Right cardiac atrium (tissue), 5 donors: ENCODE results near the gene DPH7. TPM values are rescaled to one million over a fixed set of nuclear protein-coding genes. Genes with fewer than 3 reads are reported as not detected.
"Not testable (repeated sequence)": the region's sequence is repeated elsewhere in the genome, so short reads cannot be mapped to it uniquely, and the experiment has no call there.

ENCODE experiments used
- ATAC-seq, 2 donors: fragments of 200-7000 bp; cut with Tn5 transposase; one replicate each; pipeline versions ENCODE4 v1.8.0 to v1.9.1; 2020; ENCODE audit warnings: moderate library complexity in 2 of 2, mild to moderate bottlenecking in 1 of 2
- DNase-seq, 3 donors: peaks; one replicate each; pipeline ENCODE4 v3.0.0-alpha.2; 2020
- H3K27ac ChIP-seq: one replicate; pipeline ENCODE4 v1.5.1; 2013; ENCODE audit warnings: mild to moderate bottlenecking, low read length, control low read depth, moderate library complexity
- H3K27me3 ChIP-seq: one replicate; pipeline ENCODE4 v1.6.1; 2013; ENCODE audit not compliant: control insufficient read depth, insufficient read depth
- H3K4me1 ChIP-seq: one replicate; pipeline ENCODE4 v1.6.1; 2013; ENCODE audit warnings: low read length; ENCODE audit not compliant: control insufficient read depth, insufficient read depth
- H3K4me3 ChIP-seq: one replicate; pipeline ENCODE4 v1.5.1; 2013; ENCODE audit warnings: low read length, control low read depth
- H3K9me3 ChIP-seq: one replicate; pipeline ENCODE4 v1.6.1; 2013; ENCODE audit warnings: low read length; ENCODE audit not compliant: control insufficient read depth
- WGBS: extraction: QIAGEN DNeasy Blood & Tissue Kit; methylation state at CpG from one replicate; pipeline ENCODE4 v1.1.7; 2013; 5-methylcytosine and 5-hydroxymethylcytosine counted together
- intact Hi-C, 4 donors: fragments of 100-400 bp; cut with DNase I; formaldehyde crosslinking; loops; one replicate each; pipeline versions ENCODE4 v1.11.0 to v1.14.0; 2022 to 2023
- polyA plus RNA-seq: library from polyadenylated mRNA; stranded (reverse); fragments of 200-250 nt; gene quantifications from one replicate; pipeline ENCODE4 v1.2.3, GENCODE V29; 2013
- total RNA-seq, 4 donors: library from RNA; stranded (reverse); fragmentation: NEBNext Ultra II Directional; extraction: Animal tissue kit (Norgen Biotek cat#: 25700); gene quantifications; one replicate each; pipeline ENCODE4 v1.2.1, GENCODE V29; 2021
- donor health status: healthy with polysubstance abuse.
- donor health status: DM: no; HTN: yes; CAD: no.
- donor health status: DM: no; HTN: no; CAD: no.
- donor health status: DM: no; HTN: yes; CAD: no; lungs with severe emphysema.
- donor health status: DM: yes; HTN: yes; CAD: no.

Gene DPH7
- total and polyA plus RNA-seq, 5 donors, result 17.8 to 28.1 (median 20.5) TPM

GRCh38 chr9:137544176-137544760, 34.5 kb downstream of the DPH7 start:
- Histone ChIP-seq H3K4me3 (no peak overlapping the region), H3K27ac (no peak overlapping the region), H3K27me3 (no peaks in the 10 kb centered on the region), H3K9me3 (no peaks in the 10 kb centered on the region), H3K4me1 (no peaks in the 10 kb centered on the region)
- ATAC-seq, result peak in 1 of 2 donors; percentile 11
- no peak for DNase-seq
- intact Hi-C loops, result no loop called here
- WGBS, result 79% methylated on average over 12 of the region's 12 CpGs

DNA sequence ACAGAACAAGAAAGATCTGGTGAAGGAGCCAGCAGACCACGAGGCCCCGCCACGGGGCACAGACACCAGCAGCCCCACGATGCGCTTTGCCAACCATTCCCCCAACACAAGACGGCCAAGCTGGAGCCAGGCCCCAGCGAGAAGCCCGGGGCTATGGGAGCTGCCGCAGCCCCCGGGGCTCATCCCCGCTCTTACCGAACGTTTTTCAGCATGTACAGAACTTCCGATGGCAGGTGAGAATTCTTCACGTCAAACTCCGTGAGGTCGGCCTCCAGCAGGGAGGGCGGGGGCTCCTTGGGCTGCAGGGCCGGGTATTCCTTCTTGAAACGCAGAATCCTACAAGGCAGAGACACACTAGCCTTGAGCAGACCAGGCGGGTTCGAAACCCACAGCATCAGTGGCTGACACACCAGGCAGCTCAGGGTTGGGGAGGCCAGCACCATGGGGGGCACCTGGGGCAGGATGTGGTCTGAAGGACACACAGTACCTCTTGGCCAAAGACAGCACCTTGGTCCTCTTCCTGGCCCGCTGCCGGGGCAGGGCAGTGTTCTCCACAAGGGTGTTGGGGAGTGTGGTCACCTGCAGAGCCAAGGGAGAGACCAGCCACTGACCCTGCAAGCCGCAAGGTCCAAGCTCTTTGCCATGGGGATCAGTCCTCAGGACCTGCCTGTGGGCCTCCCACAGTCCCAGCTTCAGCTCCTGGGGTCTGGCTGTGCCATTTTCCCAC, 35.3 kb downstream of the DPH7 start:
- DNase-seq (peak in 1 of 3 donors; percentile 61), ATAC-seq (no peak)
- intact Hi-C loops, result no loop called here
- H3K9me3 ChIP-seq, result no peaks in the 10 kb centered on the region
- no peak overlapping the region for H3K4me3 ChIP-seq
- H3K27ac ChIP-seq, result no peak overlapping the region
- WGBS, result 91% methylated on average over 25 of the region's 25 CpGs
- no peaks in the 10 kb centered on the region for H3K27me3 ChIP-seq
- H3K4me1 ChIP-seq, result no peaks in the 10 kb centered on the region

GRCh38 chr9:137542486-137542885, 36.2 kb downstream of the DPH7 start:
- H3K4me1 ChIP-seq, result no peaks in the 10 kb centered on the region
- WGBS, result 90% methylated on average over 20 of the region's 20 CpGs
- H3K27me3 ChIP-seq, result no peaks in the 10 kb centered on the region
- DNase-seq (no peak), ATAC-seq (no peak)
- no peak overlapping the region for H3K27ac ChIP-seq
- H3K9me3 ChIP-seq, result no peaks in the 10 kb centered on the region
- no peak overlapping the region for H3K4me3 ChIP-seq
- intact Hi-C loops, result no loop called here

GRCh38 chr9:137540536-137540935, 38.2 kb downstream of the DPH7 start:
- H3K9me3 ChIP-seq, result no peaks in the 10 kb centered on the region
- intact Hi-C loops, result no loop called here
- ATAC-seq, result no peak
- H3K4me3 ChIP-seq, result no peak overlapping the region
- 92% methylated on average over 18 of the region's 18 CpGs for WGBS
- no peaks in the 10 kb centered on the region for H3K27me3 ChIP-seq
- no peak for DNase-seq
- no peaks in the 10 kb centered on the region for H3K4me1 ChIP-seq
- H3K27ac ChIP-seq, result no peak overlapping the region

DNA sequence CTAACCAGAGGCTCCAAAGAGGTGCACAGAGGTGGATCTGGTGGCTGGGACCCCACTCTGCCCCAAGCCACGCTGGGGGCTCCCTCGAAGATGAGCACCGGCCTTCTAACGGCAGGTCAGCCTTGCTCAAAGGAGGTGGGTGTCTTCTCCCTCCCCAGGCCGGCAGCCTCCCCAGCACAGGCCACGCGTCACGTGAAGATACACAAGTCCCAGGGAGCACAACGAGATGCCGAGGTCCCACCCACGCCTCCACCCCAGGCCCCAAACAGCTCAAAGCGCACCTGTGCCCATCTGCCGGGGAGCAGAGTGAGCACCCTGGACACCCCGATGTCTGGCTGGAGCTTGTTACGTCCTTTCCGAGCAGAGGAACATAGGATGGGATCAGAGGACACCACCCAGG, 40.7 kb downstream of the DPH7 start:
- 96% methylated on average over 16 of the region's 16 CpGs for WGBS
- Histone ChIP-seq H3K4me3 (no peak overlapping the region), H3K27ac (no peak overlapping the region), H3K27me3 (no peaks in the 10 kb centered on the region), H3K4me1 (no peaks in the 10 kb centered on the region), H3K9me3 (no peaks in the 10 kb centered on the region)
- ATAC-seq, result no peak
- no peak for DNase-seq
- intact Hi-C loops, result no loop called here

DNA sequence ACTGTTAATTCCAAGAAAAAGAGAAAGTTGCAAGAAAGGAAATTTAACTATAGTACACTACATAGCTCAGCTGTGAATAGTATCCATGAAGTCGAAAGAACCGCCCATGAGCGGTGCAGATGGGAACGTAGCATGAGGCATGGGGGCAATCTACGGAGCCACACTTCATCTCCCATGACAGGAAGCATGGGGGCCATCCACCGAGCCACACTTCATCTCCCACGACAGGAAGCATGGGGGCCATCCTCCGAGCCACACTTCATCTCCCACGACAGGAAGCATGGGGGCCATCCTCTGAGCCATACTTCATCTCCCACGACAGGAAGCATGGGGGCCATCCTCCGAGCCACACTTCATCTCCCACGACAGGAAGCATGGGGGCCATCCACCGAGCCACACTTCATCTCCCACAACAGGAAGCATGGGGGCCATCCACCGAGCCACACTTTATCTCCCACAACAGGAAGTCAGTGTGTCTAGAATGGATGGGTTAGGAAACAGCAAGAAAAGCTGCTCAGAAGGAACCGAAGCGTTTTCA, 42.1 kb downstream of the DPH7 start:
- DNase-seq, H3K27me3 ChIP-seq, ATAC-seq, intact Hi-C loops, H3K4me3 ChIP-seq, H3K27ac ChIP-seq, H3K9me3 ChIP-seq, H3K4me1 ChIP-seq: not testable (repeated sequence)
- 59% methylated on average over 16 of the region's 16 CpGs for WGBS

DNA sequence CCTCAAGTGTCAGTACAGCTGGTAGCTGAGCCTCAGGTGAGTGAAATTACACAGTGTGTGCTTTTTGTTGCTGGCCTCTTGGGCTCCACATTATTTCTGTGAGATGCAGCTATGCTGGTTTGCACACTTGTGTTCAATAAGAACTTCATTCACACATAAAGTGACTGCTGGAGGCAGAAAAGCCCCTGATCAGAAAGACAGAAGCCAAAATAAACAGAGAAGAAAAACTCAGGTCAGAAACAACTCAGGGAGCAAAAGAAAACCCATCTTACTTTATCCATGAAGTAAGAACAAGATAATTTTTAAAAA, 43.7 kb downstream of the DPH7 start:
- Histone ChIP-seq H3K9me3 (no peaks in the 10 kb centered on the region), H3K4me3 (no peak overlapping the region), H3K27ac (no peak overlapping the region), H3K4me1 (no peaks in the 10 kb centered on the region), H3K27me3 (no peaks in the 10 kb centered on the region)
- ATAC-seq (no peak), DNase-seq (no peak)
- intact Hi-C loops, result no loop called here

GRCh38 chr9:137534256-137535119, 44.2 kb downstream of the DPH7 start:
- Histone ChIP-seq H3K4me3 (no peak overlapping the region), H3K27ac (no peak overlapping the region), H3K4me1 (no peaks in the 10 kb centered on the region), H3K9me3 (no peaks in the 10 kb centered on the region), H3K27me3 (no peaks in the 10 kb centered on the region)
- ATAC-seq, result peak; percentile 77 to 78
- DNase-seq, result no peak
- intact Hi-C loops, result no loop called here
- 57% methylated on average over 19 of the region's 19 CpGs for WGBS

GRCh38 chr9:137532891-137533468, 45.7 kb downstream of the DPH7 start:
- H3K4me1 ChIP-seq, ATAC-seq, intact Hi-C loops, H3K4me3 ChIP-seq, H3K27me3 ChIP-seq, H3K27ac ChIP-seq, H3K9me3 ChIP-seq, DNase-seq: not testable (repeated sequence)
- WGBS, result 91% methylated on average over 10 of the region's 10 CpGs

- no peaks in the 10 kb centered on the region for H3K27me3 ChIP-seq
- no peak for DNase-seq
- H3K27ac ChIP-seq, result no peak overlapping the region
- no peak for ATAC-seq
- no peaks in the 10 kb centered on the region for H3K4me1 ChIP-seq
- H3K9me3 ChIP-seq, result no peaks in the 10 kb centered on the region
- intact Hi-C loops, result no loop called here
- 52% methylated on average over 17 of the region's 17 CpGs for WGBS
- H3K4me3 ChIP-seq, result no peak overlapping the region
These were observed 47.5 kb downstream of the DPH7 start for GRCh38 chr9:137531099-137531765.
